Neuronal stem cell (in vitro differentiated cells): ENCODE data around the gene TPST1.
"Not testable (repeated sequence)": the region's sequence is repeated elsewhere in the genome, so short reads cannot be mapped to it uniquely, and the experiment has no call there.

Source experiments
- DNase-seq: peaks from one replicate; pipeline ENCODE4 v3.0.0-alpha.2; 2013; ENCODE audit warnings: low spot score
- H2AFZ ChIP-seq: one replicate; pipeline ENCODE4 v1.6.1; 2013; ENCODE audit warnings: mild to moderate bottlenecking, low read length, inconsistent platforms
- H2AK5ac ChIP-seq: 2 replicates; pipeline ENCODE4 v1.6.1; 2013; ENCODE audit warnings: low read depth, mild to moderate bottlenecking, inconsistent platforms, low read length, moderate library complexity, mixed read lengths
- H2BK120ac ChIP-seq: 2 replicates; pipeline ENCODE4 v1.6.1; 2013; ENCODE audit warnings: low read depth, mild to moderate bottlenecking, inconsistent platforms, low read length, moderate library complexity, mixed read lengths
- H2BK12ac ChIP-seq: one replicate; pipeline ENCODE4 v1.6.1; 2013; ENCODE audit warnings: low read length, inconsistent platforms
- H2BK15ac ChIP-seq: 2 replicates; pipeline ENCODE4 v1.6.1; 2013; ENCODE audit warnings: mild to moderate bottlenecking, low read length, inconsistent platforms, mixed read lengths
- H2BK5ac ChIP-seq: one replicate; pipeline ENCODE4 v1.6.1; 2013; ENCODE audit warnings: inconsistent platforms, mild to moderate bottlenecking, low read length, moderate library complexity
- H3K14ac ChIP-seq: one replicate; pipeline ENCODE4 v1.6.1; 2013; ENCODE audit warnings: low read length, inconsistent platforms
- H3K18ac ChIP-seq: 2 replicates; pipeline ENCODE4 v1.6.1; 2013; ENCODE audit warnings: low read length, inconsistent platforms
- H3K23ac ChIP-seq: 2 replicates; pipeline ENCODE4 v1.6.1; 2013; ENCODE audit warnings: low read depth, mild to moderate bottlenecking, mixed read lengths, low read length, inconsistent platforms; ENCODE audit not compliant: poor library complexity
- H3K27ac ChIP-seq: replicated peaks from 3 replicates; pipeline ENCODE4 v1.5.1; 2013; ENCODE audit warnings: low read length, inconsistent platforms
- H3K27me3 ChIP-seq, 3 experiments: 2 replicates each; pipeline ENCODE4 v1.6.1; 2013; ENCODE audit warnings: low read length in 3 of 3, mild to moderate bottlenecking in 2 of 3, inconsistent platforms in 1 of 3, low read depth in 1 of 3, mixed read lengths in 1 of 3, moderate library complexity in 1 of 3; ENCODE audit not compliant: control insufficient read depth in 3 of 3, insufficient read depth in 3 of 3
- H3K36me3 ChIP-seq, 2 donors: replicated peaks in 1 of 2; 2 replicates each; pipeline ENCODE4 v1.6.1; 2013; ENCODE audit warnings: low read length in 2 of 2; ENCODE audit not compliant: control insufficient read depth in 2 of 2, insufficient read depth in 2 of 2
- H3K4ac ChIP-seq: 2 replicates; pipeline ENCODE4 v1.6.1; 2013; ENCODE audit warnings: inconsistent platforms, mild to moderate bottlenecking, low read length, moderate library complexity
- H3K4me1 ChIP-seq, 2 donors: 1 replicate in 1 of 2; 2 replicates in 1 of 2; pipeline ENCODE4 v1.6.1; 2013; ENCODE audit warnings: low read length in 2 of 2, low read depth in 1 of 2; ENCODE audit not compliant: control insufficient read depth in 2 of 2, insufficient read depth in 1 of 2
- H3K4me2 ChIP-seq: one replicate; pipeline ENCODE4 v1.6.1; 2013; ENCODE audit warnings: mild to moderate bottlenecking, low read length, inconsistent platforms; ENCODE audit not compliant: insufficient read depth, poor library complexity, severe bottlenecking
- H3K4me3 ChIP-seq, 2 donors: 2 replicates each; pipeline ENCODE4 v1.5.1; 2013; ENCODE audit warnings: low read length in 2 of 2, mild to moderate bottlenecking in 2 of 2, inconsistent platforms in 1 of 2, moderate library complexity in 1 of 2
- H3K79me1 ChIP-seq: one replicate; pipeline ENCODE4 v1.6.1; 2013; ENCODE audit warnings: low read depth, mild to moderate bottlenecking, inconsistent platforms, low read length, moderate library complexity
- H3K9ac ChIP-seq: one replicate; pipeline ENCODE4 v1.6.1; 2013; ENCODE audit warnings: mild to moderate bottlenecking, low read depth, low read length, inconsistent platforms; ENCODE audit not compliant: poor library complexity
- H3K9me3 ChIP-seq, 2 donors: replicated peaks in 1 of 2; 2 replicates each; pipeline versions ENCODE3 to v1.6.1; 2013; ENCODE audit warnings: low read length in 2 of 2, mild to moderate bottlenecking in 2 of 2, inconsistent platforms in 1 of 2, low read depth in 1 of 2, mixed read lengths in 1 of 2, moderate library complexity in 1 of 2; ENCODE audit not compliant: control insufficient read depth in 2 of 2, insufficient read depth in 1 of 2
- H4K8ac ChIP-seq: one replicate; pipeline ENCODE4 v1.6.1; 2013; ENCODE audit warnings: low read depth, mild to moderate bottlenecking, inconsistent platforms, low read length, moderate library complexity
- H4K91ac ChIP-seq: one replicate; pipeline ENCODE4 v1.6.1; 2013; ENCODE audit warnings: low read length, low read depth, mild to moderate bottlenecking, inconsistent platforms; ENCODE audit not compliant: poor library complexity
- WGBS, 2 donors: extraction: QIAGEN DNeasy Blood & Tissue Kit; methylation state at CpG; one replicate each; pipeline ENCODE4 v1.1.7; 2013; ENCODE audit warnings: missing lambda C conversion rate in 2 of 2, mixed read lengths in 1 of 2; ENCODE audit not compliant: insufficient read length in 2 of 2, insufficient replicate concordance in 1 of 2; ENCODE audit errors: extremely low coverage in 2 of 2; 5-methylcytosine and 5-hydroxymethylcytosine counted together

Gene TPST1

DNA sequence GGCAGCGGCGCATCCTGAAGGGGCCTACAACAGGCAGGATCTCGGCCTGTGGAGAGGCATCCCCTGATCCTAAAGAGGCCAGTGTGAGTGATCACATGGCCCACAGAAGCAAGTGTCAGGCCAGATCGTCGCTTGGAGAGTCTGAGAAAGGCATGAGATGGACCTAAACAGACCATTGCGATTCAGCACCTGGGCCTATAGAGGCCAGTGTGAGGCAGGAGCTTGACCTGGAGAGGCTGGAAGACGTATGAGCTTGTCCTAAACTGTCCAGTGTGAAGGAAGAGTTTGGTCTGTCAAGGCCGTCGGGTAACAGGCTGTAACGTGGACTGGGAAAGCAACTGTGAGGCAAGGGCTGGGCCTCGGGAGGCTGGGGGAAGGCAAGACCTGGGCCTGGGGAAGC lies 172.6 kb downstream of the TPST1 start:
- no peak for DNase-seq
- Histone ChIP-seq H2BK15ac (no peak overlapping the region), H2BK120ac (no peak overlapping the region), H4K91ac (no peak overlapping the region), H3K36me3 (peaks cover 9 to 39% of the 10 kb centered on the region in 2 donors), H3K18ac (no peak overlapping the region), H3K79me1 (peaks cover 2% of the 10 kb centered on the region), H3K4me1 (no peaks in the 10 kb centered on the region), H3K9me3 (peaks cover 0 to 9% of the 10 kb centered on the region in 2 donors), H3K27me3 (no peaks in the 10 kb centered on the region), H2AK5ac (no peak overlapping the region), H2BK12ac (no peak overlapping the region), H2AFZ (no peak overlapping the region), H2BK5ac (peak overlapping the region; percentile 75), H3K4me2 (no peak overlapping the region), H3K14ac (no peak overlapping the region), H3K4ac (no peak overlapping the region), H4K8ac (no peak overlapping the region), H3K27ac (no peak overlapping the region), H3K9ac (no peak overlapping the region), H3K23ac (peak overlapping the region; percentile 25), H3K4me3 (no peak overlapping the region)
- no CpG with 5 or more reads among the region's 11 CpGs for WGBS, 2 donors

GRCh38 chr7:66379542-66380160 lies 174.5 kb downstream of the TPST1 start:
- no peak for DNase-seq
- Histone ChIP-seq H3K36me3 (peaks cover 9 to 36% of the 10 kb centered on the region in 2 donors), H2BK5ac (no peak overlapping the region), H3K27ac (no peak overlapping the region), H2AFZ (no peak overlapping the region), H4K91ac (no peak overlapping the region), H2BK12ac (no peak overlapping the region), H3K27me3 (no peaks in the 10 kb centered on the region), H2BK15ac (no peak overlapping the region), H4K8ac (no peak overlapping the region), H3K4ac (no peak overlapping the region), H3K14ac (no peak overlapping the region), H3K79me1 (peaks cover 2% of the 10 kb centered on the region), H3K9ac (no peak overlapping the region), H3K23ac (no peak overlapping the region), H2AK5ac (no peak overlapping the region), H3K18ac (no peak overlapping the region), H3K9me3 (peaks cover 0 to 9% of the 10 kb centered on the region in 2 donors), H3K4me2 (no peak overlapping the region), H3K4me1 (no peaks in the 10 kb centered on the region), H3K4me3 (no peak overlapping the region), H2BK120ac (no peak overlapping the region)
- no CpG with 5 or more reads among the region's 6 CpGs for WGBS, 2 donors

- DNase-seq: no peak
- Histone ChIP-seq H3K79me1 (peaks cover 2% of the 10 kb centered on the region), H3K4ac (no peak overlapping the region), H3K4me2 (no peak overlapping the region), H3K9ac (no peak overlapping the region), H3K27ac (no peak overlapping the region), H4K91ac (no peak overlapping the region), H3K4me1 (no peaks in the 10 kb centered on the region), H4K8ac (no peak overlapping the region), H2BK5ac (no peak overlapping the region), H2BK15ac (no peak overlapping the region), H3K9me3 (peaks cover 0 to 9% of the 10 kb centered on the region in 2 donors), H2BK120ac (no peak overlapping the region), H2AFZ (no peak overlapping the region), H3K14ac (no peak overlapping the region), H3K23ac (no peak overlapping the region), H3K27me3 (no peaks in the 10 kb centered on the region), H2BK12ac (no peak overlapping the region), H2AK5ac (no peak overlapping the region), H3K36me3 (peaks cover 9 to 36% of the 10 kb centered on the region in 2 donors), H3K4me3 (no peak overlapping the region), H3K18ac (no peak overlapping the region)
- WGBS, 2 donors: no CpG with 5 or more reads among the region's 5 CpGs
These were observed 175.2 kb downstream of the TPST1 start for GRCh38 chr7:66380272-66380888.

GRCh38 chr7:66382182-66382923 lies 177.2 kb downstream of the TPST1 start:
- not testable (repeated sequence) for H3K79me1 ChIP-seq, H3K9ac ChIP-seq, H2AK5ac ChIP-seq, H3K9me3 ChIP-seq, H2BK15ac ChIP-seq, H2AFZ ChIP-seq, H2BK5ac ChIP-seq, H2BK120ac ChIP-seq, H3K4me1 ChIP-seq, H4K91ac ChIP-seq, H3K23ac ChIP-seq, H3K27ac ChIP-seq, H4K8ac ChIP-seq, H3K18ac ChIP-seq, DNase-seq, H3K4me2 ChIP-seq, H3K4me3 ChIP-seq, H3K14ac ChIP-seq, H2BK12ac ChIP-seq, H3K27me3 ChIP-seq, H3K4ac ChIP-seq
- peaks cover 9 to 36% of the 10 kb centered on the region in 2 donors for H3K36me3 ChIP-seq
- no CpG with 5 or more reads among the region's 8 CpGs for WGBS, 2 donors
